NCI-H187 treated with DMSO at 0.1 percent for 48 hours (cell line): ENCODE results near the gene DEAF1.

Source experiments
- DNase-seq: peaks from one replicate; lab custom pipeline; 2025; lab: John Stamatoyannopoulos, UW

The DEAF1 gene

GRCh38 chr11:721247-721740 is 26.3 kb upstream of the DEAF1 start:
- DNase-seq = no peak

GRCh38 chr11:720642-721246 is 25.7 kb upstream of the DEAF1 start:
- no peak for DNase-seq

DNA sequence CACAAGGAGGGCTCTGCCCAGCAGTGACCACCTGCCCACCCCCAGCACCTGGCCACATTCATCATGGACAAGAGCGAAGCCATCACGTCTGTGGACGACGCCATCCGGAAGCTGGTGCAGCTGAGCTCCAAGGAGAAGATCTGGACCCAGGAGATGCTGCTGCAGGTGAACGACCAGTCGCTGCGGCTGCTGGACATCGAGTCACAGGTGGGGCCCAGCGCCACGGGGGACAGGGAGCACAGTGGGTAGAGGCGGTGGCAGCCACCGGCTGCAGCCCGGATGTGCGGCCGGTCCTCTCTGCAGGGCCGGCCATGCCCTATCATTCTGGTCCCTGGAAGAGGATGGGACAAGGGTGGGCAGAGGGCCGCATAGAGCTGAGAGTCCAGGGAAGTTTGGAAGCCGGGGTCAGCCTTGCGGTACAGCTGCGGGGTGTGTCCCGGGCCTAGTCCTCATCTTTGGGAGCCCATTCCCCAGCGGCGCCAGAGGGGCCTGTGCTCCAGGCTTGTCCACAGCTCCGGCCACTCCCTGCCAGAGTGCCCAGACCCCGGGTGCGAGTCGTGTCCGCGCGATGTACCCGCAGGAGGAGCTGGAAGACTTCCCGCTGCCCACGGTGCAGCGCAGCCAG is 25.1 kb upstream of the DEAF1 start:
- DNase-seq = no peak

DNA sequence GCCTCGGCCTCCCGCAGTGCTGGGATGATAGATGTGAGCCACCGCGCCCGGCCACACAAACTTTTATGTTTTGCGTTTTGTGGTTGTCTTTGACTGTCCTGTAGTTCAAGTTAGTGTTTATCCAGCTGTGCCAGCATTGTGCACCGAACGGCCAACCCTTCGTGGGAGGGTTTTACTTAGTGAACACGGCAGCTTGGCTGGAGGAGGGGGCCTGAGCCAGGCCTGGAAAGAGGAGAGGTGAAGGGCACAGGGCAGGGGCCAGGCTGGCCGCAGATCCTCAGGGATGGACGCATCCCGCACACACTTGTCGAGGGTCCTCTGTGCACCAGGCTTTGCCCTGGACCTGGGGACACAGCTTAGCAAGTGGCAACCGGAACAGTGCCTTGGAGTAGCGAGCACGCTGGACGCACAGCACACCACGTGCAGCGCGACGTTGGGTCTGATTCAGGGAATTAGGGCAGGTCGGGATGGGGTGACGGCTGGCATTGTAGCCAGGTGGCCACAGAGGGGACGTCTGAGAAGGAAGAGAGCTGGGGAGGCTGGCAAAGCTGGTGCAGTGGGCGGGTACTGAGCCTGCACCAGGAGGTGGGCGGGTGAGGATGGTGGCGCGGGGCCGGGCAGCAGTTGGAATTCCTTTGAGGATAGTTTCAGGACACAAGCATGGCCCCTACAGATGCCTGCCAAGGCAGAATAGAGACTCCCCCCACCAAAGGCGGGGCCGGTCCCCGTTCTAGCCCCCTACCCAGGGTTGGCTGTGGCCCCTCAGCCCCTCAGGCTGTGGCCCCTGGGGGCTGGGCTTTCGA is 24.4 kb upstream of the DEAF1 start:
- no peak for DNase-seq

DNA sequence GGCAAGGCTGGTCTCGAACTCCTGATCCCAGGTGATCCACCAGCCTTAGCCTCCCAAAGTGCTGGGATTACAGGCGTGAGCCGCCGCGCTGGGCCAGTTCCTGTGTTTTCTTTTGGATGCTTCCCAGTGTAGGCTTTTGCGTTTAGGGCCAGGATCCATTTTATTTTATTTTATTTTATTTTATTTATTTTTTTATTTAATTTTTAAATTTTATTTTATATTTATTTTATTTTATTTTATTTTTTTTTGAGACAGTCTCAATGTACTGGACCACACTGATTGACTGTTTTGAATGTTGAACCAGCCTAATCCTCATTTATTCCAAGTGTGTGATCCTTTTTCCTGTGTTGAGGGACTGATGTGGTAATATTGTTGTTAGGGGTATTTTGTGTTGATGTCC is 19.4 kb upstream of the DEAF1 start:
- no peak for DNase-seq

DNA sequence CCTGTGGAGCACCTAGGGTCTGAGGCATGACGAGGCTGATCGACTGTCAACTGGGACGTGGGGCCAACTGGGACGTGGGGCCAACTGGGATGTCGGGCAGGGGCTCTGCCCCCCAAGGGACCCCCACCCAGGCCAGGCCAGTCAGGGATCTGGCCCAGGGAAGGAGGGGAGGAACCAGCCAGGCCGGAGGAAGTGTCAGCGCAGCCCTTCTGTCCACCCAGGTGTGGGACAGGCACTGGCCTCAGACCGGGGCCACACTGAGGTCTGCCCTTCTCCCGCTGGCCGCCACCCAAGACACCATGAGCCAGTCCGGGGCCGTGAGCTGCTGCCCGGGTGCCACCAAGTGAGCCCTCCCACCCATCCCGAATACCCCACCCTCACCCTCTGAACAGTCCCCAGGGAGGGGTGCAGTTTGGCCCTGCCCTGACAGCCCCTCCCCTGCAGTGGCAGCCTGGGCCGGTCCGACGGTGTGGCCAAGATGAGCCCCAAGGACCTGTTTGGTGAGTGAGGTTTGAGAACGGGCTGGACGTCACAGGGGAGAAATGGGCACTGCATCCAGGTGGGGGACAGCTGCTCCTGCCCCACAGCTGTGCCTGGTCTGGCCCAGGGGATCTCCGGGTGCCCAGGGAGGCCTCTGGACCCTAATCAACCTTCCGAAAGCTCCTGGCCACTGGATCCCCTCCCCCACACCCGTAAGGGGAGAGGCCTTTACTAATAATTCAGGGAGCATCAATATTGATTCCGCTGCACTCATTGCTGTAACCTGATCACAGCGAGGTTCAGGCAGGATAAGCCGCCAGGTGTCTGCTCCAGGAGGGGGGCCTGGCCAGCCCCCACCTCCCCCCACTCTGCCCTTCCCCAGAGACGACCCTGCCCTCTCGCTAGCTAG is 14.3 kb upstream of the DEAF1 start:
- no peak for DNase-seq

DNA sequence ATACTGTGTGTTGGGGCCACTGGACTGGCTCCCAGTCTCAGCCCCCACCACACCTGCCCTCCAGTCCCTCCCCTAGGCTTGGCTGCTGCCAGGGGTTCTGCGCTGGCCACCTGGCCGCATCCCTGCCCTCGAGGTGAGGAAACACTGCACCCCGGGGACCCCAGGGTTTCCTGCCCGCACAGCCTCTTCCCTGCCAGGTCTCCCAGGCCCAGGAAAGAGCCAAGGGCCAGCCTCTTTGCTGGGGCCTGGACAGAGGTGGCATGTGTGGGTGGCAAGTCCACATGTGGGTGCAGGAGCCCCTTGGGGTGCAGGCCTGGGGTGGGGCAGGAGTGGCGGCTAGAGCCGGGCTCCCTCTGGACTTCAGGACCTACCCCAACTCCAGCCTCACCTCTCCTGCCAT is 13.5 kb upstream of the DEAF1 start:
- no peak for DNase-seq

- DNase-seq = no peak
Observed at GRCh38 chr11:707817-708420, 12.9 kb upstream of the DEAF1 start.

- DNase-seq = no peak
Observed at GRCh38 chr11:706957-707816, 12.2 kb upstream of the DEAF1 start.

- DNase-seq = no peak
Observed at GRCh38 chr11:706439-706956, 11.5 kb upstream of the DEAF1 start.

DNA sequence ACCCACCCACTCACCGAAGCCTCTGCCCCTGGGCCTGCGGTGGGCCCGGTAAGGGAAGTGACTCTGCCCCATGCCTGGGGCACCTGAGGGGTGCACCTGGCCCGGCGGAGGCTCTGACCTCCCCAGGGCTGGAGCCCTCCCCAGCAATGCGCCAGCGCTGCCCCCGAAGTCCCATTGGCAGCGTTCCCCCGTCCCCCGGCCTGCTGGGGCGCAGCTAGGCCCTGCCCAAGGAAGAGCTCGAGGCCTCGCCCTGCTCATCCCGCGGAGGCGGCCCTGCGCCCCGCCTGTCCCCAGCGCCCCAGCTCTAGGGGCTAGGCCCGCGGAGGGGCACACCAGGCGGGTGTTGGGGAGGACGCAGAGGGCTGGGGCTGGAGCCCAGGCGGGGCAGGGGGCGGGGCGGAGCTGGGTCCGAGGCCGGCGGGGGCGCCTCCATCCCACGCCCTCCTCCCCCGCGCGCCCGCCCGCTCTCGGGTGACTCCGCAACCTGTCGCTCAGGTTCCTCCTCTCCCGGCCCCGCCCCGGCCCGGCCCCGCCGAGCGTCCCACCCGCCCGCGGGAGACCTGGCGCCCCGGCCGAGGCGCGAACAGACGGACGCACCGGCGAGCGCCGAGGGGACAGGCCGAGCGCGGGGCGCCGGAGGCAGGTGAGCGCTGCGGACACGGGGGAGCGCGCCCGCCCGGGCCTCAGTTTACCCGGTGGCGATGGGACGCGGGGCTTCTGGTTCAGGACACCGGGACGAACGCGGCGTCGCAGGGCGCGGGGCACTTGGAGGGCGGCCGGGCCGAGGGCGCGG is 10.8 kb upstream of the DEAF1 start, which contains the start of gene EPS8L2:
TSS of gene EPS8L2 (plus strand) at position 586 of the 793 bp plus-strand sequence. CDS start 3,177 bp downstream, outside the sequence.
- no peak for DNase-seq

DNA sequence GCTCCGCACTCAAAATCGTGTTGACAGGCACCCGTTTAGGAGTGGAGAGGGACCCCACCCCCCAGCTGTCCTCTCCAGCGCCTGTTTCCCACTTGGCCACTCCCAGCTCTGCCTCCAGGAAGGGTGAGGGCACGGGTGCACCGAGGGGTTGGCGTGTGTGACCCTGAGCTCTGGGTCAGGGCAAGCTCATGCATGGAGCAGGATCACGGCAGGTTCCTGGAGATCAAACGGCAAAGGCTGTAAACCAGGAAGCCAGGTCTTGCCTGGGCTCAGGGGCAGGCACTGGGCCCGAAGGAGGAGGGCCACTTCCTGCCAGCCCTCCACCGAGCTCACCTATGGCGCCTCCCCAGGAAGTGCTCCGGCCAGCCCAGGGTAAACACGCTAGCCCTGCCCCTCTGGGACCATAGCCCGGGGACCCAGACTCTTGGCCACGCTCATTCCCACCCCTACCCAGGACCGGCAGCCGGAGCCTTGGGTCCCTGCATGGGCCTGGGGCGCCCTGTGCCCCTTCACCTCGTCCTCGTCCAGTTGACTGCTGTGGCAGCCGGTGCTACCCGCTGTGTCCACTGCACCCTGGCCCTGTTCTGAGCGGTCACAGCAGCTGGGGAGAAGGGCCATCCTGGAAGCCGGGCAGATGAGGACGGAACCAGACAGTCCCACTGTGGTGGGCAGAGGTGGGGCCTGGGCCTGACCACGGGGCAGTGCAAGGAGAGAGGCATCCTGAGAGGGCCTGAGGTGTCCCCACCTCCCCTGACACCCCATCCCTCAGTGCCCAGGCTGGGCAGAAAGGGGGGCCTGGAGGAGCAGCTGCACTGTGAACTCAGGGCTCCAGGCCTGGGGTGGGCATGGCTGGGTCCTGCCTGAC is 10.0 kb upstream of the DEAF1 start:
- no peak for DNase-seq

DNA sequence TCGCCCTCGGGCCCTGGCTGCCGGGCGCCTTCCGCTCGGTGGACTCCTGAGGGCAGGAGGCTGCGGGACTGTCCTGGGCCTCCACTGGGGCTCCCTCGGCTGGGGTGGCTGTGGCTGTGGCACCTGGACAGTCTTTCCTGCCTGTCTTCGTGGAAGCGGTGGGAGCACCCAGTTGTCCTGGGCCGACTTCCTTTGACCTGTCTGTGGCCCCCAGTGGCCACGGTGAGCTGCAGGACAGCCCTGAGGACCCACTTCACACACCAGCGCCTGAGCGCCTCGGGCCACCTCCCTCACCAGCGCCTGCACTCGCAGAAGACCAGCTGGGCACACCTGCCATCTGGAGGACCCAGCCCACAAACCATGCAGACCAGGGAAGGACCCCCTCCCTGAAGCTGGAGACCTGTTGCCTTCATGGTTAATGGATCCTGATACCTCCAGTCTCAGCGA is 9.2 kb upstream of the DEAF1 start:
- DNase-seq = no peak

DNA sequence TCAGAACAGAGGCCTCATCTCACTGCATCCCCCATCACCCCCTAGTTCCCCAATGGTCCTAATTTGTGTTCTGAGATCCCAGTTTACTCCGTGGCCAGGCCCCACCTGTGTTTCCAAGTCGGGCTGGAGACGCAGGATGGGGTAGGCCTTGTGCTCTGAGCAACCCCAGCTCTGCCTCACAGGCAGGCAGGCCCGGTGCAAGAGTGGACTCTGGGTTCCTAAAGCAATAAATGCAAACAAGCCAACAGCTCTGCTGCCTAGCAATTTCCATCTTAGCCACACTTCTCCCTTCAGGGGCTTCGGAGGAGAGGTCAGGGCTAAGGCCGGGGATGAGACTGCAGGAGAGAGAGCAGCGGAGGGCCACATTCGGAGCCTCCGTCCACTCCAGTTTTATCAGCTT is 8.5 kb upstream of the DEAF1 start:
- no peak for DNase-seq

DNA sequence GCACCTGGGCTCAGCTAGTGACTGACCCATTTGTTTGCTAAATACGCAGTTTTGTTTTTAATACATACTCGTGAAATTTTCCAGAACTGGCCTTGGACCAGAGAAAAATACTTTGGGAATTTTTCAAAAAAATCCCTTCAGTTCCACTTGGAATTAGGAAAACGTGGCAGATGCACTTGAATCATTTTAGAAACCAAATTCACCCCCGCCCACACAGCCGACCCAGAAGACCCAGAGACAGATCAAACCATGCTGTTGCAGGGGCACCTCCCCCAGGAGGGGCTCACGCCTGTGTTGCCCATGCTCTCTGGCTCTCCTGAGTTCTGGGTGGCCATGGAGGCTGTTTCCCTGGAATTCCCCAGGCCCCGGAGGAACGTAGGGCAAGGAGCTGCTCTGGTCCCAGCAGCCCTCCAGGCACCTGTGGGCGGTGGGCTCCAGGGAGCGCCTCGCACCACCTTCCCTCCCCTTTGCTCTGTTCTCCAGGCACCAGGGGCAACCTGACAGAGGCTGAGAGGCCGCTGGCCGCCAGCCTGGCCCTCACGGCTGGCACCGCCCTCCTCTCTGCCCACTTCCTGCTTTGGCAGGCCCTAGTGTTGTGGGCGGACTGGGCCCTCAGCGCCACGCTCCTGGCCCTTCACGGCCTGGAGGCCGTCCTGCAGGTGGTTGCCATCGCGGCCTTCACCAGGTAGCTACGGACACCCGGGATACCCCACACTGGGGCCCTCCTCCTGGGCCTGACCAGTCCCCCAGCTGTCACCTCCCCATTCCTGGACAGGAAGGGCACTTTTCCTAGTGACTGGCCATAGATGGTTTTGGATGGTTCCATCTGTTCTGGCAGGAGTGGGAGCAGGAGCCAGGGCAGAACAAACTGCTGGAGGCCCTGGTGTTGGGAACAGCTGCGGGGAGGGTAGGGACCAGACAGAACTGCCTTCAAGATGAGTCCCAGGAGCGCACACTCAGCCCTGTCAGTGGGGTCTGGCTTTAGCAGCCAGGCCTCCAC is 7.7 kb upstream of the DEAF1 start:
- no peak for DNase-seq

- DNase-seq = no peak
Observed at GRCh38 chr11:701741-702461, 6.9 kb upstream of the DEAF1 start.

DNA sequence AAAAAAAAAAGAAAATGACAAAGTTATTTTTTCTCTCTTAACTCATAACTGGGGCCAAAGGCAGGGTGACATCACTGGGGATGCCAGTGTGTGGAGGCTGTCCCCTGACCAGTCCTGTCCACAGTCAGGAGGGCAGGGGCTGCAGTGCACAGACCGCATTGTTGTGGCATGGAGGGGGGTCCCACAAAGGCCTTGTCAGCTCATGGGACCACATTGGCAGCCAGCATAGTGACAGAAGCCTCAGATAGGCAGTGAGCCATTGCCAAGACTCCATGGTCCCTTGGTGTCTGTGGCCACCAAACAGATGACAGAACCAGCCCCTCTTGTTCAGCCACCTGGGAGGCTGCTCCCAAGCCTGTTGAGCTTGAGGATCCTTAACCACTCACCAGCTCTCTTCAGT is 4.7 kb upstream of the DEAF1 start:
- no peak for DNase-seq
